Measurements from ENCODE around the gene ZNF521.
"Not testable (repeated sequence)": the region's sequence is repeated elsewhere in the genome, so short reads cannot be mapped to it uniquely, and the experiment has no call there.

Gene ZNF521

DNA sequence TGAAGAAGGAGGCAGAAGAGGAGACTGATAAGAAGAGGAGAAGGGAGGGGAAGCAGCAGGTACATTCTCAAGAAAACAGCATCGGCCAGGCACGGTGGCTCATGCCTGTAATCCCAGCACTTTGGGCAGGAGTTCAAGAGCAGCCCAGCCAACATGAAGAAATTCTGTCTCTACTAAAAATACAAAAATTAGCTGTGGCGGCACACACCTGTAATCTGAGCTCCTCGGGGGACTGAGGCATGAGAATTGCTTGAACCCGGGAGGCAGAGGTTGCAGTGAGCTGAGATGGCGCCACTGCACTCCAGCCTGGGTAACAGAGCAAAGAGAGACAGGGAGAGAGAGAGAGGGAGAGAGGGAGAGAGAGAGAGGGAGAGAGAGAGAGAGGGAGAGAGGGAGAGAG, 318.8 kb downstream of the ZNF521 start:
- not testable (repeated sequence) for DNase-seq (ENCODE audit: low spot score)

DNA sequence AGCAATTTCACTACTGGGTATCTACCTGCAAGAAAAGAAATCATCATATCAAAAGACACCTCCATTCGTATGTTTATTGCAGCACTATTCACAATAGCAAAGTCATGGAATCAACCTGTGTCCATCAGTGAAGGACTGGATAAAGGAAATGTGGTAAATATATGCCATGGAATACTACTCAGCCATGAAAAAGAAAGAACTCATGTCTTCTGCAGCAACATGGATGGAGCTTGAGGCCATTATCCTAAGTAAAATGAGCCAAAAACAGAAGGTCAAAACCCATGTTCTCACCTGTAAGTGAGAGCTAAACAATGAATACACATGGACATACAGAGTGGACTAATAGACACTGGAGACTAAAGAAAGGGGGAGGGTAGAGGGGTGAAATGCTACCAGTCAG, 322.2 kb downstream of the ZNF521 start:
- no peak for DNase-seq (ENCODE audit: low spot score)

DNA sequence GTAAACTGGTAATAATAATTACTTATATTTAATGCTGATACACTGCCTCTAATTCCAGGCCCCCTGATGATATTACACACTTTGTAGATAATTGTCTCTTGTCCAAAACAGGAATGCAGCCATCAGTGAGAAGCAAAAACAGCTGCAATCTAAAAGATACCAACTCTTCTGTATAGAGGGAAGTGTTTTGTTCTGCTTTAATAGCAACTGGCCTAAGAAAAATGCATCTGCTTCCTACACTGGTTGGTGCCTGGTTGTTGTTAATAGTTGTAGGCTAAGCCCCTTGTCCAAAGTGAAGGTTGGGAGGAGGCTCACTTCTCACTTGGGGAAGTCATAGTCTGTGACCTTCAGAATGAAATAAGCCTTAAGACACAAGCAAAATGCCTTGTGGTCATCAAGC, 332.0 kb downstream of the ZNF521 start:
- DNase-seq (ENCODE audit: low spot score): no peak

DNA sequence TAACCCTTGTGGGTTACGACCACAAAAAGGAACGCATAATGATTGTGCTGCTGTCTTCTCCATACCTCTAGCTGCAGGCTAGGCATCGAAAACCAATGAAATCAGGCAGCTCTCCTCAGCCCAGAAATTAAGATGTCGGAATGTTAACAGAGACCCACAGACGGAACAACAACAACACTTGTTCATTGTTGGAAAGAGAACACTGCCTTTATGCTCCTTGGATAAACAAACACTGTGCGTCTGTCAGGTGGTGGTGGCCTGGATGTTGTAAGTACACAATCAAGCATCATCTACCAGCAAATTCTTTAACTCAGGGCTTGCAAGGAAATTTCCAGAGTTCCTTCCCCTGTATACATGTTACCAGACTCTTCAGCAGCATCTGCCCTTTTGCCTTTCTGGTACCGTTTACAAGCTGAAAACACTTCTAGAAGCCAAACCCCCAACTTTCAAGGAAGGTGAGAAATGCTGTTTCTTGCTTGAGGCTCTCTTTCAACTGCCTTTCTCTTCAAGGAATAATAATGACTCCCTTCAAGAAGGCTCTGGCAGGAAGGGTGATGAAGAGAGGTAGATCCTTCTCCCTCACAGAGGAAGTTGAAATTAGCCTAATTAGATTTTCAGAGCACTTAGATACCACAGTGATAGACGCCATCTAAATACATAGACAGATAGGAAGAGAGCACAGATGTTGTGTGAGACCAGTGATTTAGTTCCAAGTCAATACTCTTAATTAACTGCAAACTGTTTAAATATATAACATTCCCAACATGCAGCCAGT, 332.7 kb downstream of the ZNF521 start:
- no peak for DNase-seq (ENCODE audit: low spot score)

DNA sequence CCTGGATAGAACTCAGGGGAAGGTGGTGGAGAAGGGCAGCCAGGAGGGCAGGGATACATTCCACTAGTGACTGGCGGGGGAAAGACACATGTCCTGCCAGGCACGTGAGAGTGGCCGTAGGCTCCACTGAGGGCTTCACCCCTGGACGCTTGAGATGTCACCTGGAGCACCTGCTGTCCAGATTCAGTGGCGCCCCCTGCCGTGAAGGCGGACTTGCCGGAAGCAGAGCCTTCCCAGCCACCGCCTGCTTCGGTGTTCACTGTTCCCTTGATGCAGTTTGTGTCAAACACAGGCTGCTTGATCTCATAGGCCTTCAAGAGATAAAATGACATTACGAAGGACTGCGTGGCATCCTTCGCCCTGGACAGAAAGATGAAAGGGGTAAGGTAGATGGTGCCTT, 335.3 kb downstream of the ZNF521 start:
- no peak for DNase-seq (ENCODE audit: low spot score)

DNA sequence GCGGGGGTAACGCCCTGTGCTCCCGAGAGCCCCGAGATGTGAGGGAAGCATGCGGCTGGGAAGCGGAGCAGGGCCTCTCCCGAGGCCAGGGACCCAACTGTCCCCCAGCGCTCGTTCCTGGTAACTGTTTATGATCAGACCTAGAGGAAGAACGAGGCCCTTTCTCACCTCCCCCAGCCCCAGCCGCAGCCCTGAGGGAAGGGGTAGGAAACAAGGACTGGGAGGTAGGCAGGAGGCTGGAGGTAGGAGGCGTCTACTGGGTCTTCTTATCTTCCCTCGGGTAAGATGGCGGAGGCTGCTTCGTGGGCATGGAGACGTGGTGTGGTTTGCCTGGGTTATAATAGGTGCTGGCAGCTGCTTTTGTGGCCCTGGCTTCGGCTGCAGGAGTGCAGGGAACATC, 335.8 kb downstream of the ZNF521 start:
- no peak for DNase-seq (ENCODE audit: low spot score)
